DMS 273 treated with DMSO at 0.1 percent for 48 hours (cell line): ENCODE measurements around the gene ACOT11.

Experiments
- DNase-seq: peaks from one replicate; lab custom pipeline; 2025; lab: John Stamatoyannopoulos, UW

Gene ACOT11

DNA sequence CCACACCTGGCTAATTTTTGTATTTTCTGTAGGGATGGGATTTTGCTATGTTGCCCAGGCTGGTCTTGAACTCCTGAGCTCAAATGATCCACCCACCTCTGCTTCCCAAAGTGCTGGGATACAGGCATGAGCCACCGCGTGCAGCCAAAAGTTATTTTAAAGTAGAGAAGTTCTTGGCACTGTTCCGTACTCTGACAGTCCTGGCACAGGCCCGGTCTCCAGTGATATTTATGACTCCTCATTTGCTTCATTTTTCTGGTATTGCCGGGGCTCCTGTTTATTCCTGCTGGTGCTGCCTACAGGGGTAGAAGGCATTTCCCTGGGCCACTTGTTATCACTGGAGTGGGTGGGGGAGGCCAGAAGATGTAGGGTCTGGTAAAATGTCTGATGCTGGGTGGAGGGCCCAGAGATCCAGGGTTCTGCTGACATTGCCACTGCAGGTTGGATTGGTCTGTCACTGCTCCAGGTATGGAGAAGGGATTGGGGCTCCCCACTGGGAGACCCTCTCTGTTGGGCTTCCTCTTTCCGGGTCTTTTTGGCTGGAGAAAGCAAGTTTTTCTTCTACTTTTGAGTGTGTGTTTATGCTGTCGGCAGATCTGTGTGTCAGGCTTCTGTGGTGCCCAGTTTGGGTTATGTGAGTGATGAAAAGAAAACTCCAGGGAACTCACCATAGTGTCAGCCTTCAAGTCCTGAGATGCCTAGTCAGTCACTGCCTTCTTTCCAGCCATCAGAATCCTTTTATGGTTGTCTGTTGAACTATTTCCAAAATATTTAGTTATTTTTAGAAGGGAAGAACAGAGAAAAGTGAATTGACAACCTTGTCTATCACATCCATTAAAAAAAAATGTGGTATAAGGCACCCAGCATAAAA lies 98.0 kb downstream of the ACOT11 start:
- DNase-seq, result no peak

DNA sequence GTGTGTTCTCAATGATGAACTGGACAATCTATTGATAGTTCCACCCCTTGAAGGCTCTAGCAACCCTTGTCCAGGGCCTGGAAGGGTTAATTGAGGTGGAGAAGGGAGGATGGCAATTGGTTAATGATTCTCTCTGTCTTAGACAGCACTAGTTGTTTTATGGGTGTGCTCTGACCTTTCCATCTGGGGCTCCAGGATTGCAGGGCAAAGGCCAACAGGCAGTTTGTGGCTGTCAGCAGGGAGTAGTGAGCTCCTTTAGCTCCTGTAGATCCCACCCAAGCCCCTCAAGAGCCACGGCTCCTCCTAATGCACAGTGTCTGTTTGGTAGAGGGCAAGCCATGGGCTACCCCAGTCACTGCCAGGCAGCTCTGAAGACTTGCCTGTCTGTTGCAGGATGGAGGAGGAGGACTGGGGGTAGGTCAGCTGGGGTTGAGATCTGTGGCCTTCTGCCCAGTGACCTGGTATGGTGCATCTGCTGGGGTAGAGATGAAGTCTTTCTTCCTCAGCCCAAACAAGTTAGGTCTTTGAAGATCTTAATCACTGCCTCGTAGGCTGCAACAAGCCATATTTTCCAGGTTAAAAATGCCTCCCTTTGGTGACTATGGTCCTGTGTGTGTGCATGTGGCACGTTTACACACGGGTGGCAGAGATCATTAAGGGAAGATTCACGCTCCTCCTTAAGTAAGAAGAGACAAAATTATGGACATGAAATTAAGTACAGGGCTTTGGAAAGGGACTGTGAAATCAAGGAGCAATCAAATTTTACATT lies 101.3 kb downstream of the ACOT11 start:
- no peak for DNase-seq

DNA sequence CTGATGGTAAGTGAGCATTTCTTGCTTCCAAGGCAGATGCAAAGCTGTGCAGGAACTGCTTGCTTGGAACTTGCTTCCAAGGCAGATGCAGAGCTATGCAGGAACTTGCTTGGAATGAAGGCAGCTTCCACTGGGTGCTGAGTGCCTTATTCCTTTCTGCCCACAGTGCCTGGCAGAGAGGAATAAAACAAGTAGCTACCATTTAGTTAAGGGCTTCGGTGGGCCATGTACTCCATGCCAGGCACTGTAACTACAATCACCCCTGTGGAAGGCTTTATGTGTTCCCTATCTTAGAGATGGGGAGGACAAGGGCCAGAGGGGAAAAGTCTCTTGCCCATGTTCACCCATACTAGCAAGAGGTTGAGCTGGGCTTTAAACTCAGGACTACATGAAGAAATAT lies 101.9 kb downstream of the ACOT11 start:
- no peak for DNase-seq

DNA sequence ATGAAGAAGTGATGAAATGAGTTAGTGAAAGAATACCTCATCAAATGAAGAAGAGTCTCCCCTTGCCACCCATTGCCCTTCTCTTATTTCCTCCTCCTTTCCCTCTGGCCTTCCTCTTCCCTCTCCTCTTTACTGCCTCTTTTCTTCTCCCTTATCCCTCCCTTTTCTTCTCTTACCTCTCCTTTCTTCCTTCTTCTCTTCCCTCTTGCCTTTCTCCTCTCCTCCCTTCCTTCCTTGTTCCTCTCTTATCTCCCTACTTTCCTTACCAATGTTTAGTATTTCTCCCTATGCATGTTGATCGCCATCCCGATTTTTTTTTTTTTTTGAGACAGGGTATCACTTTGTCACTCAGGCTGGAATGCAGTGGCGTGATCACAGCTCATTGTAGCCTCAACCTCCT lies 102.4 kb downstream of the ACOT11 start:
- DNase-seq, result no peak

DNA sequence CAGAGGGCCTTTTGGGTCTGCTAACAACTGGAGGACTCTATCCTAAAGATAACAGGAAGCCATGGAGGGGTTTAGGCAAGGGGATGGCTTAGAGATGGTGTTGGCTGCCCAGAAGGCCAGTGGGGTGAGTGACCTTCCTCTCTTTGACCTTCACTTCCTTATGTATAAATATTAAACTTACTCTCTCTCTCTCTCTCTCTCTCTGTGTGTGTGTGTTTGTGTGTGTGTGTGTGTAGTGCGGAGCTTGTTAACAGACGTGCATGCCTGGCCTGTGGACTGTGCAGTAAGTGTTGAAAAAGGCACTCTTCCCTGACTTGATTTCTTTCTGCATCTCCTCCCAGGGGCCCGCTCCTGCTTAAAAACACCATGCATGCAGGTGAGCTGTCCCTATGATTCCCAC lies 103.6 kb downstream of the ACOT11 start:
- DNase-seq, result no peak

DNA sequence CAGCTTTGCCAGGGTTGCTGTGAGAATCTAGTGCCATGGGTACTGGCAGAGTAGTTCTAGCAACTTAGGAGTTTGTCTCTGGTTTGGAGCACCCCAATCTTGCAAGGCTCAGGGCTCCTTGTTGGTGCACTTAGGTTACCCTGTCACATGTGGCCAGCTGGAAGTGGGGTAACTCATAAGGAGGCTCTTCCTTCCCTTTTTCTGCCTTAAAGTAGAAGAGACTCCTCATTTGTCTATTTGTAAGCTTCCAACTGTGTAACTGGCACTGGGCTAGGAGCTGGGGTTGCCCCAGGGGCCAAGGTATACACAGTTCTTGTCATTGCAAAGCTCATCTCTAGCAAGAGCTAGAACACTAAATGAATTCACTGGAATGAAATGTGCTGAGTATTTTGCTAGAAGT lies 104.1 kb downstream of the ACOT11 start:
- no peak for DNase-seq

DNA sequence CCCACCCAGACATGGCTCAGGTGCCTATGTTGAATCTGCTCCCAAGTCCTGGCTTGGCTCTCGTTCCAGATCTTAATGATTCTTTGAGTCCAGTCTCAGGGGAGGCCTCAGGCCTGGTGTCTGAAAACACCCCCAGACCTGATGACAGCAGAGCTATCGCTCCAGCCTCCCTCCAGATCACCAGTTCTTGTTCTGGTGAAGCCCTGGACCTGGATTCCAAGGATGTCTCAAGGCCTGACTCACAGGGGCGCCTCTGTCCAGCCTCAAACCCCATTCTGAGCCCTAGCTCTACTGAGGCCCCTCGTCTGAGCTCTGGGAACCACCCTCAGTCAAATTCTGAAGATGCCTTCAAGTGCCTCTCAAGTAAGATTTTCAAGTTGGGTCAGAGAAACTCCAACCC lies 105.0 kb downstream of the ACOT11 start:
- no peak for DNase-seq

DNA sequence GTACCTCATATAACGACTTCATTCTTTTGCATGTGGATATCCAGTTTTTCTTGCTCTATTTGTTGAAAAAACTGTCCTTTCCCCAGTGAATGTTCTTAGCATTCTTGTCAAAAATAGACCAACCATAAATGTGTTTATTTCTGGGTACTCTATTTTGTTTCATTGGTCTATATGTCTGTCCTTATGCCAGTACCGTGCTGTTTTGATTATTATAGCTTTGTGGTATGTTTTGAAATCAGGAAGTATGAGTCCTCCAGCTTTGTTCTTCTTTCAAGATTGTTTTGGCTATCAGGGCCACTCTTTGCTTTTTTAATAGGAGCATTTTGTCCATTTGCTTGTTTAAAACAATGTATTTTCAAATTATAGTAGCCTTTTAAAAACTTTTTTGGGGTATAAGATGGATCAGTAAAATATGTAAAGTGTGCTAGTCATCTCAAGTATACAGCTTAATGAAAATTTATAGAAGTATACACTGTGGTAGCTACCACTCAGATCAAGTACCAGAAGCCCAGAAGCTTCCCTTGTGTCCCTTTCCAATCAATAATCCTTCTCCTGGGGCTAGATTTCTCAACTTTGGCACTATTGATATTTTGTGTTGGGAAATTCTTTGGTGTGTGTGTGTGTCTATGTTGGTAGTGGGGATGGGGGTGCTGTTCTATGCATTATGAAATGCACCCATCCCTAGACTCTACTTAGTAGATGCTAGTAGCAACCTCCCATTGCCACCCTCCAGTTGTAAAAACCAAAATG lies 110.3 kb downstream of the ACOT11 start:
- no peak for DNase-seq
